ENCODE data around the gene MEOX1. TPM values are rescaled to one million over a fixed set of nuclear protein-coding genes. Genes with fewer than 3 reads are reported as not detected.

The MEOX1 gene
- total and polyA plus RNA-seq, 2 of the 4 experiments (the other 2 are of a cell fraction): 0.48 to 0.72 TPM

DNA sequence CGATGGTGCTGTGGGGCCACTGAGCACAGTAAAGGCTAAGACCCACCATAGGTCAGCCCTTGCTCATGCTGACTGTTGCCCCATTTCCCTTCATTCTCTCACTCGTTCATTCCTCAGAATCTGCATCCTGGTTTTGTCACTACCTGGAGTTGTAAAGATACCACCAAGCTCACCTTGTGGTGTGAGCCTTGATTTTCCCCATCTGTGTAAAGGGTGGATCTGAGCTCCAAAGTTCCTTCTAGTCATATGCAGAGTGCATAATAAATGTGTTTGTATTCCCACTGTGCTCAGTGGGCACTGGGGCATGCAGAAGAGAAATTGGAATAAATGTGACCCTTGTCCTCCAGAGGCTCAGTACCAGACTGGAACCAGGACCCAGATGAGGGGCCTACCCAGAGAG lies 35.2 kb upstream of the MEOX1 start:
- in situ Hi-C loops (cut with MboI; ENCODE audit: low sequenced_read_pairs) (no loop called here), intact Hi-C loops (cut with micrococcal nuclease) (no loop called here), dilution Hi-C loops (cut with HindIII; ENCODE audit: low sequenced_read_pairs, unreplicated experiment) (no loop called here)
- Histone ChIP-seq H3K23ac (ENCODE audit: low read depth, low read length) (no peak overlapping the region), H2AK9ac (replicated peaks; ENCODE audit: low read depth, low read length, poor library complexity) (no peak overlapping the region), H3K14ac (replicated peaks; ENCODE audit: low read depth, low read length) (no peak overlapping the region), H2BK15ac (ENCODE audit: low read depth, low read length) (no peak overlapping the region), H2BK120ac (ENCODE audit: low read depth, low read length) (no peak overlapping the region), H2BK20ac (ENCODE audit: low read depth, low read length) (no peak overlapping the region), H2AK5ac (ENCODE audit: low read depth, low read length) (peak overlapping the region; percentile 2; the same call in 1 of the 2 replicates), H3K4ac (ENCODE audit: low read depth, low read length) (peak overlapping the region; percentile 21; the same call in 1 of the 2 replicates), H3K9me3 (ENCODE audit: control insufficient read depth, insufficient read depth, low read length) (peaks cover 6% of the 10 kb centered on the region), H3K9ac (ENCODE audit: low read depth, low read length) (no peak overlapping the region), H3K4me2 (ENCODE audit: low read depth, low read length) (no peak overlapping the region), H4K91ac (ENCODE audit: insufficient read depth, low read depth, low read length) (no peak overlapping the region), H2AFZ (replicated peaks; ENCODE audit: low read length, poor library complexity) (no peak overlapping the region), H3K79me1 (ENCODE audit: low read depth in 1 of 2, low read length in 2 of 2) (no peaks in the 10 kb centered on the region), H3K56ac (ENCODE audit: extremely low read depth, insufficient read depth, low read length) (no peak overlapping the region), H3K4me1 (ENCODE audit: control insufficient read depth, insufficient read depth, low read length) (peaks cover 7% of the 10 kb centered on the region; the same call in 1 of the 2 replicates), H4K8ac (ENCODE audit: low read depth in 2 of 2, low read length in 2 of 2) (no peak overlapping the region), H3K36me3 (ENCODE audit: control insufficient read depth, insufficient read depth, low read length) (no peaks in the 10 kb centered on the region), H3K27me3 (ENCODE audit: control insufficient read depth, insufficient read depth, low read length) (peaks cover under 1% of the 10 kb centered on the region), H3K27ac (ENCODE audit: insufficient read depth, low read length) (no peak overlapping the region), H3K9me1 (ENCODE audit: insufficient read depth, low read length) (no peaks in the 10 kb centered on the region), H4K20me1 (ENCODE audit: insufficient read depth, low read length) (no peaks in the 10 kb centered on the region), H3K18ac (ENCODE audit: low read depth, low read length) (no peak overlapping the region), H4K5ac (ENCODE audit: low read depth, low read length) (no peak overlapping the region), H3K4me3 (ENCODE audit: insufficient read depth, low read depth, low read length) (no peak overlapping the region), H2BK5ac (ENCODE audit: low read depth, low read length, poor library complexity, severe bottlenecking) (no peak overlapping the region)
- ChIA-PET CTCF (interaction anchor here (6.2 kb wide), 1 partner anchor 63 kb away, joined by 50 read pairs; no protein-coding TSS in a partner anchor), POLR2A (ENCODE audit: unreplicated experiment) (no interaction called here)
- DNase-seq (no peak), ATAC-seq (ENCODE audit: low read depth) (no peak)
- no TSS peak for BruUV-seq (replicated peaks)
- WGBS, 2 experiments (ENCODE audit: extremely low coverage in 2 of 2, insufficient read length in 1 of 2): no CpG with 5 or more reads among the region's 2 CpGs
- TF ChIP-seq MAFK (IDR thresholded peaks at IDR 0.05; ENCODE audit: low read depth, low read length): no peak
- no peak for TF ChIP-seq RAD21 (IDR thresholded peaks at IDR 0.05; ENCODE audit: low read length)
- no peak for TF ChIP-seq POLR2A (IDR thresholded peaks at IDR 0.05; ENCODE audit: low read depth, low read length)
- no peak for TF ChIP-seq NFE2L2 (IDR thresholded peaks at IDR 0.05; ENCODE audit: low read depth, low read length)
- TF ChIP-seq CHD1 (IDR thresholded peaks at IDR 0.05; ENCODE audit: low read depth, low read length): no peak

Measured in IMR-90 (cell line).